Measurements from ENCODE around the gene TFAP2B.

- TF ChIP-seq, protein P1, sequence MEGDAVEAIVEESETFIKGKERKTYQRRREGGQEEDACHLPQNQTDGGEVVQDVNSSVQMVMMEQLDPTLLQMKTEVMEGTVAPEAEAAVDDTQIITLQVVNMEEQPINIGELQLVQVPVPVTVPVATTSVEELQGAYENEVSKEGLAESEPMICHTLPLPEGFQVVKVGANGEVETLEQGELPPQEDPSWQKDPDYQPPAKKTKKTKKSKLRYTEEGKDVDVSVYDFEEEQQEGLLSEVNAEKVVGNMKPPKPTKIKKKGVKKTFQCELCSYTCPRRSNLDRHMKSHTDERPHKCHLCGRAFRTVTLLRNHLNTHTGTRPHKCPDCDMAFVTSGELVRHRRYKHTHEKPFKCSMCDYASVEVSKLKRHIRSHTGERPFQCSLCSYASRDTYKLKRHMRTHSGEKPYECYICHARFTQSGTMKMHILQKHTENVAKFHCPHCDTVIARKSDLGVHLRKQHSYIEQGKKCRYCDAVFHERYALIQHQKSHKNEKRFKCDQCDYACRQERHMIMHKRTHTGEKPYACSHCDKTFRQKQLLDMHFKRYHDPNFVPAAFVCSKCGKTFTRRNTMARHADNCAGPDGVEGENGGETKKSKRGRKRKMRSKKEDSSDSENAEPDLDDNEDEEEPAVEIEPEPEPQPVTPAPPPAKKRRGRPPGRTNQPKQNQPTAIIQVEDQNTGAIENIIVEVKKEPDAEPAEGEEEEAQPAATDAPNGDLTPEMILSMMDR (IDR thresholded peaks at IDR 0.05), result peak; percentile 64
- no peak for TF ChIP-seq ZFX (IDR thresholded peaks at IDR 0.05; ENCODE audit: borderline replicate concordance)
Observed at GRCh38 chr6:50816115-50816675, 2.5 kb upstream of the TFAP2B start.
